PC-3 (cell line): ENCODE results near the gene SLC36A1. TPM values are rescaled to one million over a fixed set of nuclear protein-coding genes. Genes with fewer than 3 reads are reported as not detected.

Experiments used
- ATAC-seq: fragments of 200-7000 bp; cut with Tn5 transposase; 2 replicates; pipeline ENCODE4 v1.9.1; 2020; ENCODE audit warnings: mild to moderate bottlenecking, moderate library complexity
- BruUV-seq: library from RNA; stranded (reverse); fragments of 400-500 nt; replicated peaks from 2 replicates; lab custom pipeline; 2021; lab: Mats Ljungman, UMichigan
- CTCF ChIA-PET: fragments of 300-600 bp; sonication (Branson Sonifier 250); formaldehyde crosslinking; loops from one replicate; lab custom pipeline; 2022; ENCODE audit warnings: antibody characterized with exemption; lab: Charles Lee
- POLR2A ChIA-PET: fragments of 300-600 bp; sonication (Branson Sonifier 250); formaldehyde crosslinking; loops from one replicate; lab custom pipeline; 2022; ENCODE audit warnings: antibody characterized with exemption; ENCODE audit not compliant: unreplicated experiment; lab: Charles Lee
- DNase-seq: peaks from one replicate; pipeline ENCODE4 v3.0.0-alpha.2; 2015
- H2AFZ ChIP-seq: fragments of 300-600 bp; sonication (generic); 2 replicates; pipeline ENCODE4 v1.6.0; 2016; ENCODE audit warnings: antibody characterized with exemption, low read length
- H3F3A ChIP-seq: fragments of 300-600 bp; sonication (generic); one replicate; pipeline ENCODE4 v1.6.0; 2017; ENCODE audit warnings: antibody characterized with exemption, low read length, control low read depth, mild to moderate bottlenecking; ENCODE audit not compliant: unreplicated experiment
- H3K27ac ChIP-seq: fragments of 300-600 bp; sonication (generic); 2 replicates; pipeline ENCODE4 v1.5.1; 2016; ENCODE audit warnings: mild to moderate bottlenecking, low read length
- H3K27me3 ChIP-seq: fragments of 300-600 bp; sonication (generic); 2 replicates; pipeline ENCODE4 v1.6.1; 2016; ENCODE audit warnings: low read length, mixed read lengths
- H3K36me3 ChIP-seq: fragments of 300-600 bp; sonication (generic); 2 replicates; pipeline ENCODE4 v1.6.1; 2016; ENCODE audit warnings: low read depth, mixed run types, low read length, mixed read lengths
- H3K4me1 ChIP-seq: fragments of 300-600 bp; sonication (generic); 2 replicates; pipeline ENCODE4 v1.5.1; 2016; ENCODE audit warnings: low read length; ENCODE audit not compliant: insufficient read depth
- H3K4me2 ChIP-seq: fragments of 300-600 bp; sonication (generic); 2 replicates; pipeline ENCODE4 v1.6.0; 2016; ENCODE audit warnings: low read length
- H3K4me3 ChIP-seq: fragments of 300-600 bp; sonication (generic); 2 replicates; pipeline ENCODE4 v1.5.1; 2016; ENCODE audit warnings: mild to moderate bottlenecking, low read length, mixed read lengths
- H3K79me2 ChIP-seq: fragments of 300-600 bp; sonication (generic); 2 replicates; pipeline ENCODE4 v1.6.1; 2017; ENCODE audit warnings: low read length, mixed read lengths
- H3K9ac ChIP-seq: fragments of 300-600 bp; sonication (generic); 2 replicates; pipeline ENCODE4 v1.6.0; 2016; ENCODE audit warnings: mild to moderate bottlenecking, low read length
- H3K9me2 ChIP-seq: fragments of 300-600 bp; sonication (generic); replicated peaks from 2 replicates; pipeline ENCODE4 v1.6.1; 2016; ENCODE audit warnings: mixed run types, low read length, mixed read lengths
- H3K9me3 ChIP-seq: fragments of 300-600 bp; sonication (generic); 2 replicates; pipeline ENCODE4 v1.6.1; 2016; ENCODE audit warnings: low read length, mixed read lengths
- H4K20me1 ChIP-seq: fragments of 300-600 bp; sonication (generic); 2 replicates; pipeline ENCODE4 v1.6.1; 2016; ENCODE audit warnings: low read length, mixed read lengths
- EZH2 ChIP-seq: fragments of 300-600 bp; sonication (generic); IDR thresholded peaks from one replicate; pipeline ENCODE4 v1.6.1; 2017; ENCODE audit warnings: antibody characterized with exemption, mild to moderate bottlenecking, low read length; ENCODE audit not compliant: unreplicated experiment
- EZH2phosphoT487 ChIP-seq: fragments of 300-600 bp; sonication (generic); IDR thresholded peaks from 2 replicates; pipeline ENCODE4 v1.6.1; 2018; ENCODE audit warnings: mild to moderate bottlenecking, antibody characterized with exemption, low read length, borderline replicate concordance
- intact Hi-C: fragments of 100-400 bp; cut with micrococcal nuclease; formaldehyde crosslinking; loops from 2 replicates; pipeline ENCODE4 v1.9.0; 2023
- total RNA-seq: library from RNA; depleted of rRNA; stranded (reverse); fragments of >200 nt; gene quantifications from 2 replicates; pipeline ENCODE4 v1.2.3, GENCODE V29; 2014
- TF ChIP-seq, protein P1 (sequence below): fragments of 300-600 bp; sonication (generic); conservative IDR thresholded peaks from 2 replicates; pipeline ENCODE4 v1.5.1; 2017; ENCODE audit warnings: antibody characterized with exemption, low read depth, mild to moderate bottlenecking, low read length

The SLC36A1 gene
- total RNA-seq, 1 experiment from 2014 or later: 3.6 TPM

GRCh38 chr5:151509836-151510235 lies 62.4 kb downstream of the SLC36A1 start:
- H3K27me3 ChIP-seq: no peaks in the 10 kb centered on the region
- POLR2A ChIA-PET: no interaction called here
- intact Hi-C loops: no loop called here
- H3F3A ChIP-seq: no peaks in the 10 kb centered on the region
- H2AFZ ChIP-seq: no peak overlapping the region
- ATAC-seq (no peak; the same call in 1 of the 2 replicates), DNase-seq (no peak)
- no peaks in the 10 kb centered on the region for H3K36me3 ChIP-seq
- no peak overlapping the region for H3K9ac ChIP-seq
- CTCF ChIA-PET: interaction anchor here (0.5 to 1.4 kb wide), 3 partner anchors 74 to 142 kb away, joined by 3 to 9 read pairs (median 5); no protein-coding TSS in a partner anchor
- no TSS peak for BruUV-seq
- H3K4me3 ChIP-seq: no peak overlapping the region
- H3K9me2 ChIP-seq: no peaks in the 10 kb centered on the region
- H3K79me2 ChIP-seq: no peaks in the 10 kb centered on the region
- H3K4me1 ChIP-seq: peaks cover 16% of the 10 kb centered on the region
- no peak overlapping the region for H3K27ac ChIP-seq
- H3K9me3 ChIP-seq: no peaks in the 10 kb centered on the region
- TF ChIP-seq EZH2phosphoT487 (no peak), EZH2 (no peak)
- TF ChIP-seq, protein P1, sequence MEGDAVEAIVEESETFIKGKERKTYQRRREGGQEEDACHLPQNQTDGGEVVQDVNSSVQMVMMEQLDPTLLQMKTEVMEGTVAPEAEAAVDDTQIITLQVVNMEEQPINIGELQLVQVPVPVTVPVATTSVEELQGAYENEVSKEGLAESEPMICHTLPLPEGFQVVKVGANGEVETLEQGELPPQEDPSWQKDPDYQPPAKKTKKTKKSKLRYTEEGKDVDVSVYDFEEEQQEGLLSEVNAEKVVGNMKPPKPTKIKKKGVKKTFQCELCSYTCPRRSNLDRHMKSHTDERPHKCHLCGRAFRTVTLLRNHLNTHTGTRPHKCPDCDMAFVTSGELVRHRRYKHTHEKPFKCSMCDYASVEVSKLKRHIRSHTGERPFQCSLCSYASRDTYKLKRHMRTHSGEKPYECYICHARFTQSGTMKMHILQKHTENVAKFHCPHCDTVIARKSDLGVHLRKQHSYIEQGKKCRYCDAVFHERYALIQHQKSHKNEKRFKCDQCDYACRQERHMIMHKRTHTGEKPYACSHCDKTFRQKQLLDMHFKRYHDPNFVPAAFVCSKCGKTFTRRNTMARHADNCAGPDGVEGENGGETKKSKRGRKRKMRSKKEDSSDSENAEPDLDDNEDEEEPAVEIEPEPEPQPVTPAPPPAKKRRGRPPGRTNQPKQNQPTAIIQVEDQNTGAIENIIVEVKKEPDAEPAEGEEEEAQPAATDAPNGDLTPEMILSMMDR: no peak
- no peaks in the 10 kb centered on the region for H4K20me1 ChIP-seq
- H3K4me2 ChIP-seq: no peak overlapping the region

GRCh38 chr5:151517122-151517920 lies 69.9 kb downstream of the SLC36A1 start:
- no TSS peak for BruUV-seq
- H3K27me3 ChIP-seq: no peaks in the 10 kb centered on the region

More at GRCh38 chr5:151517122-151517920, 69.9 kb downstream of the SLC36A1 start:
- no peak for ATAC-seq
- intact Hi-C loops: no loop called here
- no peak for DNase-seq
- Histone ChIP-seq H3F3A (no peaks in the 10 kb centered on the region), H3K4me2 (no peak overlapping the region), H2AFZ (no peak overlapping the region), H3K4me1 (peaks cover 5% of the 10 kb centered on the region; the same call in 1 of the 2 replicates), H3K9me3 (no peaks in the 10 kb centered on the region), H4K20me1 (no peaks in the 10 kb centered on the region), H3K27ac (no peak overlapping the region), H3K9me2 (no peaks in the 10 kb centered on the region), H3K36me3 (no peaks in the 10 kb centered on the region), H3K9ac (no peak overlapping the region), H3K79me2 (no peaks in the 10 kb centered on the region), H3K4me3 (no peak overlapping the region)
- POLR2A ChIA-PET: no interaction called here
- no peak for TF ChIP-seq EZH2phosphoT487
- no peak for TF ChIP-seq EZH2
- TF ChIP-seq, protein P1: no peak
- CTCF ChIA-PET: no interaction called here
